Ascending aorta (tissue), 2 donors: ENCODE measurements around the gene PLA2G2D. TPM values are rescaled to one million over a fixed set of nuclear protein-coding genes. Genes with fewer than 3 reads are reported as not detected.

Experiments
- DNase-seq, 2 donors: peaks; one replicate each; pipeline ENCODE4 v3.0.0-alpha.2; 2019; ENCODE audit warnings: low spot score in 2 of 2
- H3K27ac ChIP-seq, 2 donors: fragments of 200-600 bp; sonication (generic); one replicate each; pipeline ENCODE4 v1.5.1; 2016 to 2017; ENCODE audit warnings: mild to moderate bottlenecking in 1 of 2
- H3K27me3 ChIP-seq: fragments of 200-600 bp; sonication (generic); one replicate; pipeline ENCODE4 v1.5.1; 2017
- H3K36me3 ChIP-seq, 2 donors: fragments of 200-600 bp; sonication (generic); one replicate each; pipeline ENCODE4 v1.5.1; 2016
- H3K4me1 ChIP-seq, 2 donors: fragments of 200-600 bp; sonication (generic); one replicate each; pipeline ENCODE4 v1.5.1; 2016 to 2017; ENCODE audit warnings: mild to moderate bottlenecking in 1 of 2
- H3K4me3 ChIP-seq, 2 donors: fragments of 200-600 bp; sonication (generic); one replicate each; pipeline ENCODE4 v1.5.1; 2016 to 2017; ENCODE audit warnings: mild to moderate bottlenecking in 1 of 2
- H3K9me3 ChIP-seq, 2 donors: fragments of 200-600 bp; sonication (generic); one replicate each; pipeline ENCODE4 v1.5.1; 2016
- CTCF ChIP-seq, 3 experiments: fragments of 200-600 bp in 2 of 3; fragments of 450-650 bp in 1 of 3; sonication (generic) in 2 of 3; IDR thresholded peaks; one replicate each; pipeline ENCODE4 v1.5.1; 2016 to 2019; ENCODE audit warnings: antibody characterized with exemption in 3 of 3, mild to moderate bottlenecking in 1 of 3, moderate library complexity in 1 of 3
- intact Hi-C: fragments of 100-400 bp; cut with DNase I; formaldehyde crosslinking; loops from one replicate; pipeline ENCODE4 v1.15.1; 2023
- total RNA-seq: library from RNA; depleted of rRNA; stranded (reverse); fragments of >200 nt; gene quantifications from one replicate; pipeline ENCODE4 v1.1.0, GENCODE V29; 2016

PLA2G2D gene
- total RNA-seq, 1 donor from 2014 or later = not detected

GRCh38 chr1:20078171-20078651 is 41.1 kb downstream of the PLA2G2D start:
- Histone ChIP-seq H3K27me3 (no peaks in the 10 kb centered on the region), H3K27ac (no peak overlapping the region), H3K9me3 (no peaks in the 10 kb centered on the region), H3K4me3 (no peak overlapping the region), H3K36me3 (no peaks in the 10 kb centered on the region), H3K4me1 (no peaks in the 10 kb centered on the region)
- no peak for TF ChIP-seq CTCF (IDR thresholded peaks at IDR 0.05)
- DNase-seq = no peak
- intact Hi-C loops = no loop called here

- no peaks in the 10 kb centered on the region for H3K4me1 ChIP-seq
Measured at GRCh38 chr1:20076710-20077461, 42.5 kb downstream of the PLA2G2D start.

GRCh38 chr1:20076223-20076622 is 43.1 kb downstream of the PLA2G2D start:
- H3K4me1 ChIP-seq = no peaks in the 10 kb centered on the region
- H3K27ac ChIP-seq = no peak overlapping the region
- no peaks in the 10 kb centered on the region for H3K36me3 ChIP-seq
- H3K27me3 ChIP-seq = no peaks in the 10 kb centered on the region
- intact Hi-C loops = no loop called here
- H3K4me3 ChIP-seq = no peak overlapping the region
- TF ChIP-seq CTCF (IDR thresholded peaks at IDR 0.05) = no peak
- H3K9me3 ChIP-seq = no peaks in the 10 kb centered on the region
- no peak for DNase-seq

More at GRCh38 chr1:20076710-20077461, 42.5 kb downstream of the PLA2G2D start:
- H3K9me3 ChIP-seq = no peaks in the 10 kb centered on the region
- intact Hi-C loops = no loop called here
- H3K4me3 ChIP-seq = no peak overlapping the region
- no peaks in the 10 kb centered on the region for H3K36me3 ChIP-seq
- no peak overlapping the region for H3K27ac ChIP-seq
- H3K27me3 ChIP-seq = no peaks in the 10 kb centered on the region
- TF ChIP-seq CTCF (IDR thresholded peaks at IDR 0.05) = no peak
- DNase-seq = no peak

GRCh38 chr1:20075345-20075744 is 44.0 kb downstream of the PLA2G2D start:
- no peak overlapping the region for H3K27ac ChIP-seq
- no peak for DNase-seq
- TF ChIP-seq CTCF (IDR thresholded peaks at IDR 0.05) = no peak
- H3K36me3 ChIP-seq = no peaks in the 10 kb centered on the region
- H3K9me3 ChIP-seq = no peaks in the 10 kb centered on the region
- no peaks in the 10 kb centered on the region for H3K27me3 ChIP-seq
- intact Hi-C loops = no loop called here
- H3K4me1 ChIP-seq = no peaks in the 10 kb centered on the region
- H3K4me3 ChIP-seq = no peak overlapping the region

GRCh38 chr1:20074725-20075171 is 44.6 kb downstream of the PLA2G2D start:
- Histone ChIP-seq H3K27ac (no peak overlapping the region), H3K9me3 (no peaks in the 10 kb centered on the region), H3K27me3 (no peaks in the 10 kb centered on the region), H3K4me1 (peaks cover 0 to 2% of the 10 kb centered on the region in 2 donors), H3K4me3 (no peak overlapping the region), H3K36me3 (no peaks in the 10 kb centered on the region)
- intact Hi-C loops = no loop called here
- no peak for DNase-seq
- TF ChIP-seq CTCF (IDR thresholded peaks at IDR 0.05) = no peak
